Endothelial cell of umbilical vein (primary cell): Measurements from ENCODE around the gene SORCS2. TPM values are rescaled to one million over a fixed set of nuclear protein-coding genes. Genes with fewer than 3 reads are reported as not detected.

Source experiments
- BruUV-seq: library from RNA; stranded (reverse); fragments of 400-500 nt; replicated peaks from 2 replicates; lab custom pipeline; 2021; lab: Mats Ljungman, UMichigan
- CTCF ChIA-PET: fragments of 300-600, 350-600 bp; sonication (Branson Sonifier 250); formaldehyde crosslinking; loops from one replicate; lab custom pipeline; 2021; ENCODE audit warnings: antibody characterized with exemption, inconsistent platforms; lab: Charles Lee
- POLR2A ChIA-PET: fragments of 300-600, 350-600 bp; sonication (Branson Sonifier 250); formaldehyde crosslinking; loops from one replicate; lab custom pipeline; 2021; ENCODE audit warnings: antibody characterized with exemption, inconsistent platforms; lab: Charles Lee
- DNase-seq: peaks from one replicate; pipeline ENCODE4 v3.0.0-alpha.2; 2011; ENCODE audit warnings: low read depth, low spot score
- FAIRE-seq: peaks from 2 replicates; lab custom pipeline; 2011; peaks lifted over from hg19 to GRCh38; lab: Jason Lieb, UNC
- H2AFZ ChIP-seq: 2 replicates; pipeline ENCODE4 v1.6.0; 2012; ENCODE audit warnings: low read depth, low read length, control low read depth, inconsistent platforms
- H3K27ac ChIP-seq: 2 replicates; pipeline ENCODE4 v1.5.1; 2011; ENCODE audit warnings: low read depth, mild to moderate bottlenecking, control low read depth, low read length, moderate library complexity; ENCODE audit not compliant: insufficient read depth
- H3K27me3 ChIP-seq, 2 experiments: 2 replicates each; pipeline versions ENCODE4 v1.6.0 to v1.6.1; 2011; ENCODE audit warnings: low read length in 2 of 2, mixed read lengths in 1 of 2; ENCODE audit not compliant: control insufficient read depth in 2 of 2, insufficient read depth in 2 of 2
- H3K36me3 ChIP-seq, 2 experiments: 2 replicates in 1 of 2; 3 replicates in 1 of 2; pipeline ENCODE4 v1.5.1; 2011; ENCODE audit warnings: low read length in 2 of 2, mild to moderate bottlenecking in 1 of 2, moderate library complexity in 1 of 2; ENCODE audit not compliant: control insufficient read depth in 2 of 2, insufficient read depth in 2 of 2; ENCODE audit errors: extremely low read depth in 1 of 2
- H3K4me1 ChIP-seq: 3 replicates; pipeline ENCODE4 v1.5.1; 2011; ENCODE audit warnings: mild to moderate bottlenecking, low read length; ENCODE audit not compliant: control insufficient read depth, insufficient read depth; ENCODE audit errors: extremely low read depth
- H3K4me2 ChIP-seq: 2 replicates; pipeline ENCODE4 v1.6.1; 2011; ENCODE audit warnings: low read length, control low read depth, mixed read lengths; ENCODE audit not compliant: insufficient read depth
- H3K4me3 ChIP-seq, 3 experiments: fragments of 200-600 bp in 1 of 3; sonication (generic), shearing (Covaris generic) in 1 of 3; replicated peaks in 1 of 3; 2 replicates each; pipeline ENCODE4 v1.5.1; 2011 to 2016; ENCODE audit warnings: control low read depth in 3 of 3, low read length in 3 of 3, mild to moderate bottlenecking in 2 of 3, inconsistent platforms in 1 of 3, low read depth in 1 of 3, moderate library complexity in 1 of 3; ENCODE audit not compliant: insufficient read depth in 1 of 3
- H3K79me2 ChIP-seq: 2 replicates; pipeline ENCODE4 v1.6.0; 2012; ENCODE audit warnings: low read length, inconsistent platforms; ENCODE audit not compliant: control insufficient read depth, insufficient read depth
- H3K9ac ChIP-seq: replicated peaks from 2 replicates; pipeline ENCODE3; 2011; ENCODE audit warnings: low read length, control low read depth; ENCODE audit not compliant: insufficient read depth; ENCODE audit errors: extremely low read depth
- H3K9me1 ChIP-seq: replicated peaks from 3 replicates; pipeline ENCODE4 v1.6.0; 2011; ENCODE audit warnings: mild to moderate bottlenecking, low read length; ENCODE audit not compliant: control insufficient read depth, insufficient read depth; ENCODE audit errors: extremely low read depth
- H3K9me3 ChIP-seq: replicated peaks from 2 replicates; pipeline ENCODE4 v1.5.1; 2012; ENCODE audit warnings: low read length, inconsistent platforms; ENCODE audit not compliant: control insufficient read depth, insufficient read depth
- H4K20me1 ChIP-seq: replicated peaks from 2 replicates; pipeline ENCODE3; 2011; ENCODE audit warnings: mild to moderate bottlenecking, low read length; ENCODE audit not compliant: control insufficient read depth, insufficient read depth; ENCODE audit errors: extremely low read depth
- CTCF ChIP-seq, 2 donors: IDR thresholded peaks; 1 replicate in 1 of 2; 2 replicates in 1 of 2; pipeline ENCODE4 v1.5.1; 2011; ENCODE audit warnings: low read length in 2 of 2, mild to moderate bottlenecking in 2 of 2, moderate library complexity in 2 of 2, control low read depth in 1 of 2, inconsistent platforms in 1 of 2, low read depth in 1 of 2; ENCODE audit not compliant: insufficient read depth in 1 of 2; ENCODE audit errors: extremely low read depth in 1 of 2
- EZH2 ChIP-seq: IDR thresholded peaks from 2 replicates; pipeline ENCODE4 v1.6.1; 2012; ENCODE audit warnings: borderline replicate concordance, low read depth, mild to moderate bottlenecking, moderate library complexity, low read length, inconsistent platforms; ENCODE audit not compliant: severe bottlenecking
- FOS ChIP-seq: IDR thresholded peaks from 2 replicates; pipeline ENCODE4 v1.6.1; 2011; ENCODE audit warnings: mild to moderate bottlenecking, low read length, moderate library complexity, borderline replicate concordance; ENCODE audit not compliant: insufficient read depth
- GATA2 ChIP-seq: IDR thresholded peaks from 2 replicates; pipeline ENCODE4 v1.7.0; 2011; ENCODE audit warnings: low read depth, mild to moderate bottlenecking, moderate library complexity, mixed read lengths, low read length; ENCODE audit not compliant: insufficient read length, insufficient read depth
- JUN ChIP-seq: IDR thresholded peaks from 2 replicates; pipeline ENCODE4 v1.6.1; 2011; ENCODE audit warnings: borderline replicate concordance, low read depth; ENCODE audit not compliant: insufficient read length, insufficient read depth
- MAX ChIP-seq: IDR thresholded peaks from 2 replicates; pipeline ENCODE4 v1.6.1; 2011; ENCODE audit not compliant: insufficient read depth, insufficient read length
- MYC ChIP-seq: IDR thresholded peaks from one replicate; pipeline ENCODE4 v1.6.1; 2011; ENCODE audit warnings: mild to moderate bottlenecking, low read depth, low read length
- POLR2A ChIP-seq: IDR thresholded peaks from 2 replicates; pipeline ENCODE4 v1.6.1; 2012; ENCODE audit warnings: low read depth, mild to moderate bottlenecking, control low read depth, low read length
- POLR2AphosphoS5 ChIP-seq: IDR thresholded peaks from 2 replicates; pipeline ENCODE4 v1.6.1; 2012; ENCODE audit warnings: low read depth, mild to moderate bottlenecking, control low read depth, low read length, moderate library complexity; ENCODE audit not compliant: insufficient read depth
- dilution Hi-C: fragments of 300-500 bp; cut with MboI; formaldehyde crosslinking; loops from one replicate; pipeline ENCODE4 v1.15.0; 2019; ENCODE audit warnings: low sequenced_read_pairs; ENCODE audit not compliant: extremely low pct_ligation_motif_present
- intact Hi-C: fragments of 100-400 bp; cut with micrococcal nuclease; formaldehyde crosslinking; loops from one replicate; pipeline ENCODE4 v1.10.0; 2022
- polyA plus RNA-seq, 4 experiments: library from polyadenylated mRNA; depleted of rRNA in 3 of 4; stranded (reverse) in 3 of 4; unstranded in 1 of 4; fragments of >200 nt; gene quantifications; 2 replicates each; pipeline versions ENCODE4 v1.2.1 to v1.2.3, GENCODE V29; 2011 to 2012; ENCODE audit warnings: missing spikeins in 1 of 4
- total RNA-seq: library from RNA; stranded (reverse); gene quantifications from 2 replicates; pipeline ENCODE4 v1.2.3, GENCODE V29; 2021

Gene SORCS2
- total and polyA plus RNA-seq, 2 donors (not counting 3 experiments of a cell fraction or from before 2014, with no cell fraction given): not detected

DNA sequence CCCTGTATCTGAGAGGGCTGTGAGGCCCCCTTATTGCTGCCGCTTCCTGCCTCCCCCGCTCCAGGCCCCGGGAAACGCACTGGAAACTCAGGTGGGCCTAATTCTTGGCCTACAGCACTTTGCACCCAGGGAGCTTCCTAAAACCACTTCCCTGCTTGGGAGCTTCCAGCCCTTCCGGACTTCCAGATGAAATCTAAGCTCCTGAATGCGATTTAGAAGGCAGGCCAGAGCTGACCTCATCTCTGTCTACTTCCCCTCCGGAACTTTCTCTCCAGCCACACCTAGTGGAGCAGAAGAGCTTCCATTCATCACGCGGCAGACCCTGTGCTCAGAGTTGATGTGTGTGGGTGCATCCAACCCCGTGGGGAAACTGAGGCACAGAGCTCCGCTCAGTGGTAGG is 84.2 kb downstream of the SORCS2 start:
- BruUV-seq: no TSS peak
- H3K79me2 ChIP-seq: no peaks in the 10 kb centered on the region
- H3K4me3 ChIP-seq: no peak overlapping the region
- H3K27ac ChIP-seq: no peak overlapping the region
- H4K20me1 ChIP-seq: no peaks in the 10 kb centered on the region
- no peaks in the 10 kb centered on the region for H3K9me1 ChIP-seq
- TF ChIP-seq JUN (no peak), CTCF (IDR thresholded peaks at IDR 0.05; ENCODE audit: extremely low read depth in 1 of 2, insufficient read depth in 1 of 2, low read depth in 1 of 2, low read length in 2 of 2) (no peak), MYC (no peak), POLR2AphosphoS5 (no peak), EZH2 (no peak), POLR2A (no peak), MAX (no peak), FOS (no peak), GATA2 (no peak)
- CTCF ChIA-PET: interaction anchor here (1.2 kb wide), 1 partner anchor 19 kb away, joined by 3 read pairs; no protein-coding TSS in a partner anchor
- FAIRE-seq: no peak
- no peak overlapping the region for H3K4me2 ChIP-seq
- H3K27me3 ChIP-seq: no peaks in the 10 kb centered on the region
- H3K4me1 ChIP-seq: no peaks in the 10 kb centered on the region
- dilution Hi-C loops: no loop called here
- no peak overlapping the region for H3K9ac ChIP-seq
- H3K9me3 ChIP-seq: no peaks in the 10 kb centered on the region
- intact Hi-C loops: no loop called here
- no peak overlapping the region for H2AFZ ChIP-seq
- DNase-seq: no peak
- POLR2A ChIA-PET: no interaction called here
- H3K36me3 ChIP-seq: no peaks in the 10 kb centered on the region
